ENCODE data around the gene ARSB.
"Not testable (repeated sequence)": the region's sequence is repeated elsewhere in the genome, so short reads cannot be mapped to it uniquely, and the experiment has no call there.

ARSB gene

DNA sequence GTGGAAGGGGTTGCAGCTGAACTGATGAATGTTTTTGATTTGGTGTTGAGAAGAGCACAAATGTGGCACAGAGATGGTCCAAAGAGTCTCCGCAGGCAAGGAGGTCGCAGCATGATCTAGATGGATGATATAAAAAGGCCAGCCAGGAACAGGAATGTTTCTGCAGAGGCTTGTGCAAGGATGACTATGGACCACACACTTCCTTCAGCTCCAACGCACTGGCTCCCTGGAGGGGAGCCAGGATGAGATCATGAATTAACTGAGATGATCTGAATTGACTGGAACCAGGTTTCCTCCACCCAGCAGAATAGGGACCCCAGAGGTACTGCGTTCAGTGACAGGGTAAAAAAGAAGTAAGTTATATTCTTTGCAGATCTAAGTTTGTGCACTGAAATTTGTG, 89.0 kb downstream of the ARSB start:
- DNase-seq: peak; percentile 43

GRCh38 chr5:78895616-78896015, 89.5 kb downstream of the ARSB start:
- no peak for DNase-seq

- DNase-seq: no peak
Observed at GRCh38 chr5:78893940-78894677, 91.0 kb downstream of the ARSB start.

- no peak for DNase-seq
Observed at GRCh38 chr5:78890667-78891379, 94.3 kb downstream of the ARSB start.

- DNase-seq: no peak
Observed at GRCh38 chr5:78889369-78890140, 95.6 kb downstream of the ARSB start.

DNA sequence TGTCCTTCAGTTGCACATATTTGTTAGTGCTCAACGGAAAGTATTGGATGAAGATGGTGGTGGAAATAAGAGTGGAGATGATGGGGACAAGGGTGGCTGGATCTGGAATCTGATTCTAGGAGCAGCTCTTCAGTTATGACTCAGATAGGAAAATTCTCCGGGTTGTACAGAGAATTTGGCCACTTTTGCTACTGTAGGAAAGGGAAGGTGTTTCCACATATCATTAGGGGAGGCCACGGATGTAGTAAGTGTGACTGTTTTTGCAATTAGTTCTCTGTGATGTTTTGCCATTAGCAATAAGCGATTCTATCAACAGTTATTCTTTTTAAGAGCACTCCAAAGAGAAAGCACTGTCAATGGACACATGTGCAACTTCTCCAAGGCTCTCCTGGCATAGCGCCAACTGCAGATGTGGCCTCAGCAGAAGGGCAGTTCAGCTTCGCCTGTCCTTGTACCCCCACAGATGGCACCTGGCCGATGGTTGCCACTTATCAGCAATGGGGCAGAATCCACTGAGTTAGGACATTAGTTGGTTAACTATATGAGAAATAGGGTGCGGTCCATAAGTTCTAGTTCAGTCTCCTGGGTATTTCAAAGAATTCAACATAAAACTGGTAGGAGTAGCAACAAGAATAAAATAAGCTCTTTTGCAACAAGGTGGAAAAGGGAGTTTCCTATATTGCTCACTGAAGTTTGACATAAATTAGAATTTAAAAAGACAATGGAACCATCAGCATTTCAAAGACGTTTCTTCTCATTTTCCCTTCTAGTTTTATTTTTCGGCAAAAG, 96.3 kb downstream of the ARSB start:
- DNase-seq: no peak

DNA sequence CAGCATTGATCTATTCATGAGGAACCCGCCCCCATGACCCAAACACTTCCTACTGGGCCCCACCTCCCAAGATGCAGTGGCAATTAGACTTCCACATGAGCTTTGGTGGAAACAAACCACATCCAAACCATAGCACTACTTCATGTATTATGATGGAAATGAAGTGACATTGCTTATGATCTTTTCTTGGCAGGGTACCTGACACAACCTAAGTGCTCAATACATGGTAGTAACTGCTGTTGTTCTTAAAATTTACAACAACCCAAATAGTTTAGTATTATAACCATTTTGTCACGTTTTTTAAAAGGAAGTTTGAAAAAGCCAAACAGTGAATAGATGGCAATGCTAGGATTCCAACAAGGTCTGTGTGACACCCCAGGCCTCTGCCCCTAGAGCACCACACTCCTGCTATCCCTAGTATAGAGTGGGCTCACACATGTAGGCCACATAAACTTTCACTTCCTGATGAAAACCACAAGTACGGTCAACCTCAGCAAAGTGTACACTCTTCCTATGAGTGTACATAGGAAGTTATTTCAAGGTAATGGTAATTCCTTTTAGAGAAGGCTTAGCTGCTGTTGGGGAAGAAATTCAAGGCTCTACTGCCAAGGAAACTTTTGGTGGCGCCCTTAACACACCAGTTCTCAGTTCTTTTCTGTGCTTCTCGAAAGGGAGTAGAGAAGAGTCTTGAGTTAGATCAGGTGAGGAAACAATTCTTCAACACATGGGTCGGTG, 97.6 kb downstream of the ARSB start:
- no peak for DNase-seq

GRCh38 chr5:78886341-78887230, 98.5 kb downstream of the ARSB start:
- no peak for DNase-seq

GRCh38 chr5:78881884-78882283, 103.2 kb downstream of the ARSB start:
- DNase-seq: no peak

- no peak for DNase-seq
Observed at GRCh38 chr5:78879516-78879915, 105.6 kb downstream of the ARSB start.

GRCh38 chr5:78866076-78866475, 119.0 kb downstream of the ARSB start:
- DNase-seq: not testable (repeated sequence)

GRCh38 chr5:78858364-78858763, 126.7 kb downstream of the ARSB start:
- DNase-seq: no peak

DNA sequence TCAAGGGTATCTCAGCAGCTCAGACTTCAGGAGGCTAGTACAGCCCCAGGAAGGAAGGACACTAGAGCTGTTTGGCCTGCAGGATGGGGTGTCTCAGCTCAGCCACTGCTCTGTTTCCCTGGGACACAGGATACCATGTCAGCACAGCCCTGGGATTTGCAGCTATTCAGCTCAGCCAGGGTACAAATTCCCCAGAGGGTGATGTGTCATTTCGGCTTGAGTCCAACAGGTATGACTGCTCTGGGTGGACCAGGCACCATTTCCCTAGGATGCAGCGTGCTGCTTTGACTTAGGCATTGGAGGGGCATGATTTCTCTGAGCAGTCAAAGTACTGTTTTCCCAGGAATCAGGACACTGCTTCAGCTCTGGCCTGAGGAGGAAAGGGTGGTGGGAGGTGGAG, 130.1 kb downstream of the ARSB start:
- no peak for DNase-seq

- not testable (repeated sequence) for DNase-seq
Observed at GRCh38 chr5:78851891-78852290, 133.2 kb downstream of the ARSB start.

DNA sequence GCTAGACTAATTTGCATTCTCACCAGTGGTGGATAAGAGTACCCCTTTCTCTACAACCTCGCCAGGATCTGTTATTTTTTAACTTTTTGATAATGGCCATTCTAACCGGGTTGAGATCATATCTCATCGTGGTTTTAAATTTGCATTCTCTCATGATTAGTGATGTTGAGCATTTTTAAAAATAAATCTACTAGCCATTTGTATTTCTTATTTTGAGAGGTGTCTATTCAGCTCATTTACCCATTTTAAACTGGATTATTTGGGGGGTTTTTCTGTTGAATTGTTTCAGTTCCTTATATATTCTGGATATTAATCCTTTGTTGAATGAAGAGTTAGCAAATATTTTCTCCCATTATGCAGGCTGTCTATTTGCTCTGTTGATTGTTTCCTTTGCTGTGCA, 139.6 kb downstream of the ARSB start:
- DNase-seq: no peak

- no peak for DNase-seq
Observed at GRCh38 chr5:78843436-78843835, 141.7 kb downstream of the ARSB start.

DNA sequence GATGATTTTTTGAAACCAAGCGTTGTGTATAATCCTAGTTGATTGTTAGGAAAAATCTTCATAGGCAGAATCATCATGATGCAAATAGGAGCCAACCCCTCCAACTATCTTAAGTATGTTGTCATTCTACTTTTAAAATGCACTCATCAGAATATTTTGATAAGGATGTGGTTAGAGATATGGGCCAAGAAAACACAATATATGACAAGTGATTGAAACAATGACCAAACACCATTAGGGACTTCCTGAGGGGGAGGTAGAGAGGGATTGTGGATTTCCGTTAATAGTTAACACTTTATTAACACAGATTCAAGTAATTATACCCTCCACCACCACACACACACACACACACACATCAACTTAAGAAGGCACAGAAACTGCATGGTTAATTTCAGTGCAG, 143.3 kb downstream of the ARSB start:
- DNase-seq: no peak

DNA sequence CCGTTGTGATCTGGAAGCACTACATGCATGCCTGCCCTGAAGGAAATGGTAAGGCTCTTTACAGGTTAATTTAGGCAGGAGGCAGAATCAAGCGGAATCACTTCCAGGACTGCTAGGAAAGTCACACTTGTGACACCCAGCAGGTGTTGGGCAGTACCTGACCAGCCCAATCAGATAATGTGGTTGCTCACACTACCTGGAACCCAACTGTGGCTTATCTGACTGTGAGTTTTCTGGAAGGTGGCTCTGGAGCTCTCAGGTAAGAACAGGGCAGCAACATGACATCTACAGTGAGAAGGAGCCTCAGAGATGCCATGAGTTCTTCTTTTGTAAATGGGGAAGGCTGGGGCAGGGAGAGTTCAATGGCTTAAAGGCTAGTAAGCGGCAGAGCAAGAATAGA, 146.4 kb downstream of the ARSB start:
- DNase-seq: no peak

DNA sequence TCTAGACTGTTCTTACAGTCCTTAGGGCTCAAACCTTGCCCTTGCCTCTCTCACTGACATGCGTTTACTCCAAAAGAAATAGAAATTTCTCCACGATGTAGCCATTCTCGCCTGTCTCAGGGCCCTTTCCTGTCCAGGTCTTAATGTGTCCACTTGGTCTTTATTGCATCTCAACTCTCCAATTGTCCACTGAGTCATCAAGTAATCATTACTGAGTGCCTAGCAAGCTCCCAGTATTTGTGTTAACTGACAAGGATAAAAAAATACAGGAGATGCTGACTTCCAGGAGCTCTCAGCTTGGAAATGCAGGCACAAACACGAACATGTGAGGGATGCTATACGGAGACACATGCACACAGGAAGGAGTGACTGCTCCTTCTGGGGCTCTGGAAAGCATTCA, 147.3 kb downstream of the ARSB start:
- no peak for DNase-seq

DNA sequence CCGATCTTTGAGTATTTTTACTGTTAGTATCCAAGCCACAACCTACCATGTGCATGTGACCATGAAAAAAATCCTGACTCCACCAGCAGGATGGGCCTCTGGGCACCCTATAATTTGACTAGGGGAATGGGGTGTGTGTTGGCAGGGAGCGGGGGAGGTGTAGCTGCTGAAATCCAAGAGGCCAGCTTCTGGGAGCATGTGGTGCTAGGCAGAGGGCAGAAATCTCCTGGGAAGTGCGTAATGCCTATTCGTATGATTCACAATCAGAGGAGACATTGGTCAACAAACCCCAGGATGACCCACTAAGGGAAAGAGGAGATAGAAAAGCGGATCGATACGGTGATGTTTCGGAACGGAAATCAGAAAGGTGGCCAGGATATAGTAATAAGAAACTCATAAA, 149.9 kb downstream of the ARSB start:
- DNase-seq: no peak

DNA sequence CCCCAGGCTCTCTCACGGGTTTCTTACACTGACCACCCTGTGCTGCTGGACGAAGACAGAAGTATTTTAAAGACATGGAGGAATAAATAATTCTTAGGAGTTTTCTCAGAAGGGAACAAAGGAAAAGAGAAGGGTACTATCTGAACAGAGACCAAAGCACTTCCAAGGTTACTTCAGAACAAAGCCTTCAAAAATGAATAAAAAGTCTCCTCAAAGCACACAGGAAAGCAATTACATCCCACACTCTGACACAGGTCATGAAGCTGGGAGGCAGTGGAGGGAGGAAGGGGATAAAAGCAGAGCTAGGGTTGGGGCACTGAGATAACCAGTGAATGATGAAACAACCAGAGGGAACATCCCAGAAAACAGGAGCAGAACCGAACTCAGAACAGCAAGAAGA, 151.8 kb downstream of the ARSB start:
- DNase-seq: no peak
